ENCODE data around the gene KRABD2.

The KRABD2 gene

GRCh38 chr17:8341456-8341855 lies 35.0 kb downstream of the KRABD2 start:
- no peaks in the 10 kb centered on the region for H3K27me3 ChIP-seq (ENCODE audit: control insufficient read depth, insufficient read depth, low read length)
- H3K36me3 ChIP-seq (ENCODE audit: control insufficient read depth, insufficient read depth, low read length): no peaks in the 10 kb centered on the region
- no peaks in the 10 kb centered on the region for H3K9me3 ChIP-seq (ENCODE audit: control insufficient read depth, low read length)
- no peaks in the 10 kb centered on the region for H3K79me2 ChIP-seq
- no peak overlapping the region for H3K4me3 ChIP-seq (ENCODE audit: low read depth, low read length)
- H3K4me2 ChIP-seq (ENCODE audit: low read length): no peak overlapping the region
- no peak for TF ChIP-seq CTCF (IDR thresholded peaks at IDR 0.05)
- no peak overlapping the region for H3K27ac ChIP-seq
- no peaks in the 10 kb centered on the region for H3K4me1 ChIP-seq
- H3K9ac ChIP-seq: no peak overlapping the region
- H2AFZ ChIP-seq: no peak overlapping the region

- Histone ChIP-seq H3K9me3 (ENCODE audit: control insufficient read depth, low read length) (no peaks in the 10 kb centered on the region), H3K4me3 (ENCODE audit: low read depth, low read length) (no peak within 1 kb of the TSS), H3K27me3 (ENCODE audit: control insufficient read depth, insufficient read depth, low read length) (no peaks in the 10 kb centered on the region), H2AFZ (peak within 1 kb of the TSS; percentile 20), H3K27ac (no peak within 1 kb of the TSS), H3K79me2 (no peaks in the 10 kb centered on the region), H3K4me2 (ENCODE audit: low read length) (no peak within 1 kb of the TSS), H3K36me3 (ENCODE audit: control insufficient read depth, insufficient read depth, low read length) (no peaks in the 10 kb centered on the region), H3K4me1 (no peaks in the 10 kb centered on the region), H3K9ac (no peak within 1 kb of the TSS)
- no peak for TF ChIP-seq CTCF (IDR thresholded peaks at IDR 0.05)
These were observed 37.0 kb downstream of the KRABD2 start, which contains the start of gene ODF4 for GRCh38 chr17:8339540-8339939. Gene ODF4 (plus strand): TSS chr17:8339840. CDS start chr17:8340052, 212 bp downstream.

- Histone ChIP-seq H3K27me3 (ENCODE audit: control insufficient read depth, insufficient read depth, low read length) (no peaks in the 10 kb centered on the region), H3K4me3 (ENCODE audit: low read depth, low read length) (no peak overlapping the region), H3K9ac (no peak overlapping the region), H3K27ac (no peak overlapping the region), H3K4me1 (no peaks in the 10 kb centered on the region), H3K9me3 (ENCODE audit: control insufficient read depth, low read length) (no peaks in the 10 kb centered on the region), H3K4me2 (ENCODE audit: low read length) (no peak overlapping the region), H2AFZ (peak overlapping the region; percentile 20), H3K79me2 (no peaks in the 10 kb centered on the region), H3K36me3 (ENCODE audit: control insufficient read depth, insufficient read depth, low read length) (no peaks in the 10 kb centered on the region)
- no peak for TF ChIP-seq CTCF (IDR thresholded peaks at IDR 0.05)
These were observed 37.8 kb downstream of the KRABD2 start for GRCh38 chr17:8338753-8339140.

- Histone ChIP-seq H3K27me3 (ENCODE audit: control insufficient read depth, insufficient read depth, low read length) (no peaks in the 10 kb centered on the region), H3K4me1 (no peaks in the 10 kb centered on the region), H3K4me3 (ENCODE audit: low read depth, low read length) (no peak overlapping the region), H3K4me2 (ENCODE audit: low read length) (no peak overlapping the region), H2AFZ (peak overlapping the region; percentile 20), H3K9ac (no peak overlapping the region), H3K79me2 (no peaks in the 10 kb centered on the region), H3K27ac (no peak overlapping the region), H3K36me3 (ENCODE audit: control insufficient read depth, insufficient read depth, low read length) (no peaks in the 10 kb centered on the region), H3K9me3 (ENCODE audit: control insufficient read depth, low read length) (no peaks in the 10 kb centered on the region)
- no peak for TF ChIP-seq CTCF (IDR thresholded peaks at IDR 0.05)
These were observed 38.4 kb downstream of the KRABD2 start for GRCh38 chr17:8337802-8338752.

Measured in parathyroid adenoma (tissue), 2 donors.